Upper lobe of left lung (tissue), 4 donors: ENCODE data around the gene RFC3.

Experiments
- CTCF ChIP-seq, 6 experiments: fragments of 450-650 bp in 4 of 6; fragments of 200-600 bp in 2 of 6; sonication (generic) in 2 of 6; IDR thresholded peaks; one replicate each; pipeline ENCODE4 v1.5.1; 2016 to 2019; ENCODE audit warnings: antibody characterized with exemption in 6 of 6
- POLR2A ChIP-seq, 4 donors: fragments of 450-650 bp; IDR thresholded peaks; one replicate each; pipeline ENCODE4 v1.5.1; 2016 to 2017; ENCODE audit warnings: antibody characterized with exemption in 4 of 4, mild to moderate bottlenecking in 2 of 4

DNA sequence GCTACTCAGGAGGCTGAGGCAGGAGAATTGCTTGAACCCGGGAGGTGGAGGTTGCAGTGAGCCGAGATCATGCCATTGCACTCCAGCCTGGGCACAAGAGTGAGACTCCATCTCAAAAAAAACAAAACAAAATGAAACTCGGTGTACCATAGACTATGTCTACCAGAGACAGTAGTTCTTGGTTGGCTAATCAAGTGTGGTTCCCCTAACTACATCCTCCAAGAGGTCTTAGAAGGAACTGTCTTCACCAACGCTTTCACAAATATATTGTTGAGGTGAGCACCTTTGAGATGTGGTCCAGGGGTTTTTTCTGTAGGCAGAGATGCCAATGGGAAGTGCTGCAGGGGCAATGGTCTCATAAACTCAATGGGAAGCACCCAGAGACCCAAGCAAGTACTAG is 48.0 kb downstream of the RFC3 start:
- TF ChIP-seq CTCF (IDR thresholded peaks at IDR 0.05) (no peak), POLR2A (IDR thresholded peaks at IDR 0.05) (no peak)
